Transverse colon (tissue), 4 donors: ENCODE results near the gene IFITM5. TPM values are rescaled to one million over a fixed set of nuclear protein-coding genes. Genes with fewer than 3 reads are reported as not detected.

Experiments used
- DNase-seq: peaks from one replicate; pipeline ENCODE4 v3.0.0-alpha.2; 2019
- H3K27ac ChIP-seq, 4 donors: fragments of 200-600 bp; sonication (generic); 2 replicates each; pipeline ENCODE4 v1.5.1; 2016 to 2018; ENCODE audit warnings: inconsistent platforms in 4 of 4
- H3K27me3 ChIP-seq: fragments of 200-600 bp; sonication (generic); 2 replicates; pipeline ENCODE4 v1.5.1; 2017; ENCODE audit warnings: inconsistent platforms
- H3K36me3 ChIP-seq, 4 donors: fragments of 200-600 bp; sonication (generic); 2 replicates each; pipeline ENCODE4 v1.5.1; 2017 to 2019; ENCODE audit warnings: inconsistent platforms in 4 of 4
- H3K4me1 ChIP-seq, 4 donors: fragments of 200-600 bp; sonication (generic); 2 replicates each; pipeline ENCODE4 v1.5.1; 2017 to 2020; ENCODE audit warnings: inconsistent platforms in 4 of 4
- H3K4me3 ChIP-seq, 4 donors: fragments of 200-600 bp; sonication (generic); 1 replicate in 1 of 4; 2 replicates in 3 of 4; pipeline versions ENCODE4 v1.5.1 to v1.6.1; 2017 to 2019; ENCODE audit warnings: inconsistent platforms in 4 of 4
- H3K9me3 ChIP-seq, 2 donors: fragments of 200-600 bp; sonication (generic); 2 replicates each; pipeline ENCODE4 v1.5.1; 2017 to 2019; ENCODE audit warnings: inconsistent platforms in 2 of 2
- CTCF ChIP-seq, 5 experiments: fragments of 200-600 bp in 3 of 5; fragments of 450-650 bp in 2 of 5; sonication (generic) in 3 of 5; IDR thresholded peaks; 1 replicate in 2 of 5; 2 replicates in 3 of 5; pipeline ENCODE4 v1.5.1; 2016 to 2017; ENCODE audit warnings: antibody characterized with exemption in 5 of 5, inconsistent platforms in 3 of 5, mild to moderate bottlenecking in 2 of 5, moderate library complexity in 1 of 5
- EP300 ChIP-seq: sonication (generic); formaldehyde crosslinking; IDR thresholded peaks from one replicate; pipeline ENCODE4 v1.6.1; 2017; ENCODE audit warnings: antibody characterized with exemption, low read depth
- POLR2A ChIP-seq: fragments of 450-650 bp; IDR thresholded peaks from one replicate; pipeline ENCODE4 v1.6.1; 2016; ENCODE audit warnings: antibody characterized with exemption, mild to moderate bottlenecking, moderate library complexity
- POLR2AphosphoS5 ChIP-seq, 3 donors: sonication (generic); formaldehyde crosslinking; IDR thresholded peaks; one replicate each; pipeline ENCODE4 v1.6.1; 2016; ENCODE audit warnings: antibody characterized with exemption in 3 of 3
- WGBS, 2 donors: methylation state at CpG; one replicate each; pipeline ENCODE4 v1.1.5; 2018; ENCODE audit warnings: low coverage in 1 of 2; 5-methylcytosine and 5-hydroxymethylcytosine counted together
- in situ Hi-C, 4 donors: fragments of 200-750 bp; cut with MboI; loops; one replicate each; pipeline versions ENCODE4 v1.15.0 to v1.15.1; 2017; ENCODE audit warnings: low sequenced_read_pairs in 3 of 4, low pct_ligation_motif_present in 1 of 4, low pct_unique_long_range_greater_than_20kb in 1 of 4
- intact Hi-C: fragments of 100-400 bp; cut with DNase I; formaldehyde crosslinking; loops from one replicate; pipeline ENCODE4 v1.15.1; 2023; ENCODE audit warnings: low total_unique reads
- total RNA-seq, 4 donors: library from RNA; depleted of rRNA; stranded (reverse); fragments of >200 nt; gene quantifications; one replicate each; pipeline ENCODE4 v1.1.0, GENCODE V29; 2016

Gene IFITM5
- total RNA-seq, 4 donors from 2014 or later: not detected

- in situ Hi-C loops (no loop called here), intact Hi-C loops (no loop called here)
- DNase-seq: peak; percentile 65
- TF ChIP-seq POLR2AphosphoS5 (IDR thresholded peaks at IDR 0.05) (peak in 1 of 3 donors; percentile 39), POLR2A (no peak), CTCF (IDR thresholded peaks at IDR 0.05) (no peak), EP300 (no peak)
- WGBS, 2 donors: 11% methylated on average over 64 of the region's 85 CpGs; no CpG with 5 or more reads in 1 of the 2 donors
- H3K27ac ChIP-seq: peak overlapping the region; percentile 8 to 40 (median 26)
- no peaks in the 10 kb centered on the region for H3K36me3 ChIP-seq
- peak overlapping the region in 3 of 4 donors; percentile 13 to 38 (median 21) for H3K4me3 ChIP-seq
- H3K27me3 ChIP-seq: peaks cover 69% of the 10 kb centered on the region
- H3K4me1 ChIP-seq: peaks cover 0 to 34% (median 27%) of the 10 kb centered on the region in 4 donors
- no peaks in the 10 kb centered on the region for H3K9me3 ChIP-seq
Observed at GRCh38 chr11:279966-280705, 19.2 kb downstream of the IFITM5 start.

- in situ Hi-C loops (no loop called here), intact Hi-C loops (no loop called here)
- TF ChIP-seq POLR2A (peak; percentile 13), CTCF (IDR thresholded peaks at IDR 0.05) (no peak), EP300 (no peak), POLR2AphosphoS5 (IDR thresholded peaks at IDR 0.05) (peak in 2 of 3 donors; percentile 61)
- WGBS, 2 donors: 17 to 50% methylated on average over 2 to 62 of the region's 97 CpGs
- Histone ChIP-seq H3K4me1 (peaks cover 0 to 34% (median 27%) of the 10 kb centered on the region in 4 donors), H3K9me3 (no peaks in the 10 kb centered on the region), H3K4me3 (peak overlapping the region in 3 of 4 donors; percentile 13 to 38 (median 21)), H3K27ac (peak overlapping the region in 3 of 4 donors; percentile 8 to 40 (median 27)), H3K27me3 (peaks cover 64% of the 10 kb centered on the region), H3K36me3 (no peaks in the 10 kb centered on the region)
- no peak for DNase-seq
Observed at GRCh38 chr11:279040-279965, 20.0 kb downstream of the IFITM5 start.

GRCh38 chr11:278001-278951 is 21.1 kb downstream of the IFITM5 start, which contains the start of gene NLRP6:
TSS of gene NLRP6 (plus strand) at chr11:278407. CDS start at chr11:278570, 163 bp downstream.
- H3K27me3 ChIP-seq: peaks cover 59% of the 10 kb centered on the region
- no peak for DNase-seq
- H3K4me3 ChIP-seq: peak within 1 kb of the TSS in 3 of 4 donors; percentile 13 to 38 (median 21)
- no peaks in the 10 kb centered on the region for H3K36me3 ChIP-seq
- H3K9me3 ChIP-seq: no peaks in the 10 kb centered on the region
- no peak for TF ChIP-seq EP300
- no peak for TF ChIP-seq POLR2AphosphoS5 (IDR thresholded peaks at IDR 0.05)
- no peak for TF ChIP-seq CTCF (IDR thresholded peaks at IDR 0.05)
- TF ChIP-seq POLR2A: no peak
- intact Hi-C loops (no loop called here), in situ Hi-C loops (no loop called here)
- H3K4me1 ChIP-seq: peaks cover 0 to 34% (median 27%) of the 10 kb centered on the region in 4 donors
- 12 to 63% methylated on average over 4 to 21 of the region's 21 CpGs for WGBS, 2 donors
- peak within 1 kb of the TSS in 1 of 4 donors; percentile 27 for H3K27ac ChIP-seq
